Loucy (cell line): ENCODE measurements around the gene ABCG1.

ENCODE experiments used
- H2AFZ ChIP-seq: fragments of 200-600 bp; sonication (generic); 2 replicates; pipeline ENCODE4 v1.6.0; 2016; ENCODE audit warnings: antibody characterized with exemption, mild to moderate bottlenecking, low read length, moderate library complexity
- H3F3A ChIP-seq: fragments of 200-600 bp; 2 replicates; pipeline ENCODE4 v1.6.0; 2016; ENCODE audit warnings: antibody characterized with exemption, low read depth, mild to moderate bottlenecking
- H3K27me3 ChIP-seq: fragments of 200-600 bp; sonication (generic); 2 replicates; pipeline ENCODE4 v1.6.1; 2014; ENCODE audit warnings: low read length, mild to moderate bottlenecking; ENCODE audit not compliant: insufficient read depth, poor library complexity, severe bottlenecking
- H3K36me3 ChIP-seq: fragments of 200-600 bp; sonication (generic); 2 replicates; pipeline ENCODE4 v1.6.1; 2016; ENCODE audit warnings: low read length; ENCODE audit not compliant: insufficient read depth
- H3K4me1 ChIP-seq: fragments of 200-600 bp; sonication (generic); 2 replicates; pipeline ENCODE4 v1.5.1; 2014; ENCODE audit warnings: low read length, mild to moderate bottlenecking; ENCODE audit not compliant: insufficient read depth, poor library complexity, severe bottlenecking
- H3K4me2 ChIP-seq: fragments of 200-600 bp; sonication (generic); 2 replicates; pipeline ENCODE4 v1.6.0; 2014; ENCODE audit warnings: antibody characterized with exemption, low read length, low read depth, mild to moderate bottlenecking; ENCODE audit not compliant: poor library complexity, severe bottlenecking
- H3K4me3 ChIP-seq: fragments of 200-600 bp; sonication (generic); 2 replicates; pipeline ENCODE4 v1.5.1; 2014; ENCODE audit warnings: low read length, mild to moderate bottlenecking, mixed read lengths; ENCODE audit not compliant: poor library complexity, severe bottlenecking
- H3K79me2 ChIP-seq: fragments of 200-600 bp; sonication (generic); 2 replicates; pipeline ENCODE4 v1.6.1; 2014; ENCODE audit warnings: low read length; ENCODE audit not compliant: insufficient read depth
- H3K9ac ChIP-seq: fragments of 200-600 bp; sonication (generic); 2 replicates; pipeline ENCODE4 v1.6.0; 2014; ENCODE audit warnings: mild to moderate bottlenecking, low read depth, low read length, moderate library complexity; ENCODE audit not compliant: poor library complexity, severe bottlenecking
- H3K9me2 ChIP-seq: fragments of 200-600 bp; sonication (generic); replicated peaks from 2 replicates; pipeline ENCODE4 v1.6.1; 2016; ENCODE audit warnings: low read depth, low read length, mixed read lengths
- H3K9me3 ChIP-seq: fragments of 200-600 bp; sonication (generic); 2 replicates; pipeline ENCODE4 v1.6.1; 2014; ENCODE audit warnings: mild to moderate bottlenecking, antibody characterized with exemption, low read length, low read depth; ENCODE audit not compliant: insufficient read depth
- H4K20me1 ChIP-seq: fragments of 200-600 bp; sonication (generic); 2 replicates; pipeline ENCODE4 v1.6.0; 2014; ENCODE audit warnings: antibody characterized with exemption, low read length, mild to moderate bottlenecking; ENCODE audit not compliant: insufficient read depth, poor library complexity, severe bottlenecking
- CTCF ChIP-seq: fragments of 200-600 bp; sonication (generic); conservative IDR thresholded peaks from 2 replicates; pipeline ENCODE4 v1.5.1; 2014; ENCODE audit warnings: mild to moderate bottlenecking, antibody characterized with exemption, low read length
- EZH2phosphoT487 ChIP-seq: fragments of 200-600 bp; IDR thresholded peaks from 2 replicates; pipeline ENCODE4 v1.6.1; 2018; ENCODE audit warnings: antibody characterized with exemption, mild to moderate bottlenecking, moderate library complexity, borderline replicate concordance

Gene ABCG1

GRCh38 chr21:42200906-42201614 lies 17.9 kb upstream of the ABCG1 start:
- no peaks in the 10 kb centered on the region for H4K20me1 ChIP-seq
- no peaks in the 10 kb centered on the region for H3K9me2 ChIP-seq
- no peaks in the 10 kb centered on the region for H3K79me2 ChIP-seq
- H3K9ac ChIP-seq, result peak overlapping the region; percentile 13
- peak overlapping the region; percentile 0 for H3K4me2 ChIP-seq
- TF ChIP-seq CTCF, result no peak
- no peaks in the 10 kb centered on the region for H3K9me3 ChIP-seq
- no peaks in the 10 kb centered on the region for H3K36me3 ChIP-seq
- H3K4me1 ChIP-seq, result peaks cover 35% of the 10 kb centered on the region
- no peaks in the 10 kb centered on the region for H3K27me3 ChIP-seq
- no peak overlapping the region for H3K4me3 ChIP-seq
- peaks cover 3% of the 10 kb centered on the region; the same call in 1 of the 2 replicates for H3F3A ChIP-seq
- no peak overlapping the region for H2AFZ ChIP-seq

GRCh38 chr21:42201615-42202161 lies 17.3 kb upstream of the ABCG1 start:
- Histone ChIP-seq H3F3A (peaks cover 3% of the 10 kb centered on the region; the same call in 1 of the 2 replicates), H3K27me3 (no peaks in the 10 kb centered on the region), H2AFZ (no peak overlapping the region), H3K9ac (peak overlapping the region; percentile 13), H3K4me3 (no peak overlapping the region), H3K4me2 (peak overlapping the region; percentile 0), H3K9me3 (no peaks in the 10 kb centered on the region), H3K4me1 (peaks cover 35% of the 10 kb centered on the region), H4K20me1 (no peaks in the 10 kb centered on the region), H3K79me2 (no peaks in the 10 kb centered on the region), H3K9me2 (no peaks in the 10 kb centered on the region), H3K36me3 (no peaks in the 10 kb centered on the region)
- no peak for TF ChIP-seq EZH2phosphoT487
- no peak for TF ChIP-seq CTCF

GRCh38 chr21:42202321-42202720 lies 16.6 kb upstream of the ABCG1 start:
- Histone ChIP-seq H3K36me3 (no peaks in the 10 kb centered on the region), H3K27me3 (no peaks in the 10 kb centered on the region), H3K9ac (no peak overlapping the region), H3K4me1 (peaks cover 35% of the 10 kb centered on the region), H3K9me3 (no peaks in the 10 kb centered on the region), H3K9me2 (no peaks in the 10 kb centered on the region), H4K20me1 (no peaks in the 10 kb centered on the region), H3F3A (peaks cover 3% of the 10 kb centered on the region; the same call in 1 of the 2 replicates), H2AFZ (no peak overlapping the region), H3K4me3 (no peak overlapping the region), H3K4me2 (no peak overlapping the region), H3K79me2 (no peaks in the 10 kb centered on the region)
- no peak for TF ChIP-seq CTCF
- TF ChIP-seq EZH2phosphoT487, result no peak
